HCT116 (cell line): Measurements from ENCODE around the gene ASAP2. TPM values are rescaled to one million over a fixed set of nuclear protein-coding genes. Genes with fewer than 3 reads are reported as not detected.

Source experiments
- ATAC-seq: fragments of 200-7000 bp; cut with Tn5 transposase; 2 replicates; pipeline ENCODE4 v1.9.1; 2020; ENCODE audit warnings: mild to moderate bottlenecking, moderate library complexity
- BruUV-seq: library from RNA; stranded (reverse); fragments of 400-500 nt; replicated peaks from 2 replicates; lab custom pipeline; 2021; lab: Mats Ljungman, UMichigan
- CTCF ChIA-PET: fragments of 300-600 bp; sonication (Branson Sonifier 250); formaldehyde crosslinking; loops from one replicate; lab custom pipeline; 2021; ENCODE audit warnings: antibody characterized with exemption; lab: Charles Lee
- POLR2A ChIA-PET: fragments of 300-600, 350-600 bp; sonication (Branson Sonifier 250); formaldehyde crosslinking; loops from one replicate; lab custom pipeline; 2021; ENCODE audit warnings: antibody characterized with exemption; lab: Charles Lee
- RAD21 ChIA-PET, 2 experiments: fragments of 300-600 bp; sonication (Branson Sonifier 250); formaldehyde crosslinking; loops; one replicate each; lab custom pipeline; 2023; ENCODE audit warnings: low total read pairs in 2 of 2; ENCODE audit not compliant: uncharacterized antibody in 2 of 2, unreplicated experiment in 2 of 2, low non-redundant PET in 1 of 2; lab: Charles Lee
- DNase-seq: peaks from one replicate; pipeline ENCODE4 v3.0.0-alpha.2; 2010; ENCODE audit warnings: low read depth, low spot score
- H2AFZ ChIP-seq: fragments of 200-600 bp; shearing (Covaris generic), sonication (generic); 2 replicates; pipeline ENCODE4 v1.6.1; 2017; ENCODE audit warnings: low read depth, mixed run types, mixed read lengths, antibody characterized with exemption, low read length; ENCODE audit not compliant: poor library complexity, severe bottlenecking
- H3K27ac ChIP-seq: 2 replicates; pipeline ENCODE4 v1.5.1; 2012; ENCODE audit warnings: low read depth, low read length
- H3K27me3 ChIP-seq: fragments of 200-600 bp; sonication (generic); 2 replicates; pipeline ENCODE4 v1.6.1; 2016; ENCODE audit warnings: mixed run types, low read length, mixed read lengths; ENCODE audit not compliant: insufficient read depth
- H3K36me3 ChIP-seq, 2 experiments: fragments of 200-500 bp in 1 of 2; fragments of 200-600 bp in 1 of 2; sonication (Bioruptor generic) in 1 of 2; sonication (generic) in 1 of 2; 2 replicates each; pipeline versions ENCODE4 v1.5.1 to v1.6.1; 2014 to 2016; ENCODE audit warnings: low read length in 2 of 2, inconsistent platforms in 1 of 2, mixed read lengths in 1 of 2, mixed run types in 1 of 2; ENCODE audit not compliant: insufficient read depth in 2 of 2, control insufficient read depth in 1 of 2
- H3K4me1 ChIP-seq, 2 experiments: fragments of 200-600 bp in 1 of 2; sonication (generic) in 1 of 2; 2 replicates each; pipeline versions ENCODE4 v1.5.1 to v1.6.1; 2012 to 2017; ENCODE audit warnings: low read length in 2 of 2, inconsistent platforms in 1 of 2, mild to moderate bottlenecking in 1 of 2, mixed read lengths in 1 of 2, mixed run types in 1 of 2, moderate library complexity in 1 of 2; ENCODE audit not compliant: insufficient read depth in 2 of 2, control insufficient read depth in 1 of 2
- H3K4me2 ChIP-seq: fragments of 200-600 bp; sonication (generic); 2 replicates; pipeline ENCODE4 v1.6.1; 2017; ENCODE audit warnings: mixed run types, low read length, mixed read lengths
- H3K4me3 ChIP-seq, 2 experiments: fragments of 200-600 bp in 1 of 2; sonication (generic) in 1 of 2; replicated peaks in 1 of 2; 2 replicates each; pipeline ENCODE4 v1.5.1; 2011 to 2016; ENCODE audit warnings: low read length in 2 of 2, control low read depth in 1 of 2, low read depth in 1 of 2, mild to moderate bottlenecking in 1 of 2, mixed read lengths in 1 of 2, mixed run types in 1 of 2
- H3K79me2 ChIP-seq: fragments of 200-600 bp; sonication (generic); 2 replicates; pipeline ENCODE4 v1.6.1; 2017; ENCODE audit warnings: mild to moderate bottlenecking, mixed run types, low read length, moderate library complexity, mixed read lengths; ENCODE audit not compliant: insufficient read depth
- H3K9ac ChIP-seq: fragments of 200-600 bp; sonication (generic); 2 replicates; pipeline ENCODE4 v1.6.1; 2016; ENCODE audit warnings: low read length, mixed read lengths
- H3K9me2 ChIP-seq: fragments of 200-600 bp; sonication (generic), shearing (Covaris generic); 2 replicates; pipeline ENCODE4 v1.6.1; 2017; ENCODE audit warnings: mixed run types, mild to moderate bottlenecking, moderate library complexity; ENCODE audit not compliant: insufficient read depth
- H3K9me3 ChIP-seq, 2 experiments: fragments of 200-500 bp in 1 of 2; fragments of 200-600 bp in 1 of 2; sonication (Bioruptor generic) in 1 of 2; sonication (generic) in 1 of 2; 2 replicates each; pipeline ENCODE4 v1.6.1; 2014 to 2017; ENCODE audit warnings: low read length in 2 of 2, mixed read lengths in 2 of 2, inconsistent platforms in 1 of 2, low read depth in 1 of 2, mild to moderate bottlenecking in 1 of 2, mixed run types in 1 of 2, moderate library complexity in 1 of 2; ENCODE audit not compliant: control insufficient read depth in 1 of 2, insufficient read depth in 1 of 2
- H4K20me1 ChIP-seq: fragments of 200-600 bp; sonication (generic), shearing (Covaris generic); 2 replicates; pipeline ENCODE4 v1.6.1; 2017; ENCODE audit warnings: mixed run types, mild to moderate bottlenecking, moderate library complexity; ENCODE audit not compliant: insufficient read depth
- CEBPB ChIP-seq: IDR thresholded peaks from 2 replicates; pipeline ENCODE4 v1.6.1; 2012; ENCODE audit warnings: low read depth
- EGR1 ChIP-seq: IDR thresholded peaks from 2 replicates; pipeline ENCODE4 v1.6.1; 2012; ENCODE audit warnings: low read depth
- ELF1 ChIP-seq: IDR thresholded peaks from 2 replicates; pipeline ENCODE4 v1.6.1; 2012; ENCODE audit warnings: low read depth, borderline replicate concordance
- EZH2 ChIP-seq: fragments of 200-600 bp; sonication (generic); IDR thresholded peaks from 2 replicates; pipeline ENCODE4 v1.6.1; 2017; ENCODE audit warnings: antibody characterized with exemption, mixed run types
- EZH2phosphoT487 ChIP-seq: fragments of 200-600 bp; IDR thresholded peaks from 2 replicates; pipeline ENCODE4 v1.6.1; 2018; ENCODE audit warnings: antibody characterized with exemption, borderline replicate concordance
- FOSL1 ChIP-seq: IDR thresholded peaks from 2 replicates; pipeline ENCODE4 v1.6.1; 2012; ENCODE audit warnings: low read depth
- JUND ChIP-seq: IDR thresholded peaks from 2 replicates; pipeline ENCODE4 v1.6.1; 2012
- MAX ChIP-seq: IDR thresholded peaks from 2 replicates; pipeline ENCODE4 v1.6.1; 2012
- POLR2A ChIP-seq: IDR thresholded peaks from 2 replicates; pipeline ENCODE4 v1.7.0; 2011; ENCODE audit warnings: borderline replicate concordance; ENCODE audit not compliant: insufficient read depth, insufficient read length; ENCODE audit errors: extremely low read depth
- RAD21 ChIP-seq: IDR thresholded peaks from 2 replicates; pipeline ENCODE4 v1.6.1; 2012; ENCODE audit warnings: low read depth, mild to moderate bottlenecking
- REST ChIP-seq: IDR thresholded peaks from 2 replicates; pipeline ENCODE4 v1.6.1; 2012; ENCODE audit warnings: low read depth
- SP1 ChIP-seq: IDR thresholded peaks from 2 replicates; pipeline ENCODE4 v1.6.1; 2012; ENCODE audit warnings: low read depth
- TCF7L2 ChIP-seq: IDR thresholded peaks from 2 replicates; pipeline ENCODE4 v1.7.0; 2011; ENCODE audit warnings: borderline replicate concordance, inconsistent platforms; ENCODE audit not compliant: insufficient read depth, insufficient read length; ENCODE audit errors: extremely low read depth
- YY1 ChIP-seq: IDR thresholded peaks from 2 replicates; pipeline ENCODE4 v1.6.1; 2011; ENCODE audit warnings: low read length, low read depth, moderate library complexity, mild to moderate bottlenecking; ENCODE audit not compliant: insufficient replicate concordance; ENCODE audit errors: extremely low read depth
- ZNF274 ChIP-seq: fragments of 200-500 bp; sonication (Bioruptor generic); IDR thresholded peaks from 2 replicates; pipeline ENCODE4 v1.6.1; 2014; ENCODE audit warnings: mild to moderate bottlenecking, low read depth, low read length, inconsistent platforms
- intact Hi-C: fragments of 100-400 bp; cut with micrococcal nuclease; formaldehyde crosslinking; loops from 2 replicates; pipeline ENCODE4 v1.10.0; 2022
- total RNA-seq: library from RNA; stranded (reverse); gene quantifications from one replicate; pipeline ENCODE4 v1.2.1, GENCODE V29; 2021; ENCODE audit not compliant: unreplicated experiment
- TF ChIP-seq, protein P1 (sequence below): IDR thresholded peaks from 2 replicates; pipeline ENCODE4 v1.6.1; 2011; ENCODE audit warnings: mild to moderate bottlenecking, low read length, moderate library complexity; ENCODE audit not compliant: insufficient replicate concordance; ENCODE audit errors: extremely low read depth

Gene ASAP2
- total RNA-seq, 1 experiment from 2014 or later: 16.5 TPM

- no peak overlapping the region for H3K4me3 ChIP-seq
These were observed 15.8 kb downstream of the ASAP2 start for GRCh38 chr2:9222239-9222892.

More at GRCh38 chr2:9222239-9222892, 15.8 kb downstream of the ASAP2 start:
- H3K36me3 ChIP-seq: no peaks in the 10 kb centered on the region
- TF ChIP-seq TCF7L2 (no peak), POLR2A (no peak), RAD21 (no peak), YY1 (no peak), CEBPB (no peak), EZH2 (no peak), ZNF274 (no peak), REST (no peak), EGR1 (no peak), JUND (no peak), FOSL1 (no peak), EZH2phosphoT487 (no peak), ELF1 (no peak), SP1 (no peak), MAX (no peak)
- TF ChIP-seq, protein P1, sequence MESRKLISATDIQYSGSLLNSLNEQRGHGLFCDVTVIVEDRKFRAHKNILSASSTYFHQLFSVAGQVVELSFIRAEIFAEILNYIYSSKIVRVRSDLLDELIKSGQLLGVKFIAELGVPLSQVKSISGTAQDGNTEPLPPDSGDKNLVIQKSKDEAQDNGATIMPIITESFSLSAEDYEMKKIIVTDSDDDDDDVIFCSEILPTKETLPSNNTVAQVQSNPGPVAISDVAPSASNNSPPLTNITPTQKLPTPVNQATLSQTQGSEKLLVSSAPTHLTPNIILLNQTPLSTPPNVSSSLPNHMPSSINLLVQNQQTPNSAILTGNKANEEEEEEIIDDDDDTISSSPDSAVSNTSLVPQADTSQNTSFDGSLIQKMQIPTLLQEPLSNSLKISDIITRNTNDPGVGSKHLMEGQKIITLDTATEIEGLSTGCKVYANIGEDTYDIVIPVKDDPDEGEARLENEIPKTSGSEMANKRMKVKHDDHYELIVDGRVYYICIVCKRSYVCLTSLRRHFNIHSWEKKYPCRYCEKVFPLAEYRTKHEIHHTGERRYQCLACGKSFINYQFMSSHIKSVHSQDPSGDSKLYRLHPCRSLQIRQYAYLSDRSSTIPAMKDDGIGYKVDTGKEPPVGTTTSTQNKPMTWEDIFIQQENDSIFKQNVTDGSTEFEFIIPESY: no peak
- TF ChIP-seq, all 23 proteins: peak for 0
- H3K27me3 ChIP-seq: no peaks in the 10 kb centered on the region
- ATAC-seq: no peak
- H3K79me2 ChIP-seq: peaks cover 39% of the 10 kb centered on the region
- no peak overlapping the region for H2AFZ ChIP-seq
- H3K9ac ChIP-seq: no peak overlapping the region
- no peak overlapping the region for H3K4me2 ChIP-seq
- no peaks in the 10 kb centered on the region; the same call in 1 of the 2 replicates for H4K20me1 ChIP-seq
- no peak overlapping the region for H3K27ac ChIP-seq
- CTCF ChIA-PET: interaction anchor here (0.6 kb wide), 1 partner anchor 27 kb away, joined by 3 read pairs; no protein-coding TSS in a partner anchor
- no peaks in the 10 kb centered on the region for H3K9me3 ChIP-seq
- no peak for DNase-seq
- intact Hi-C loops: no loop called here
- no peaks in the 10 kb centered on the region for H3K9me2 ChIP-seq
- BruUV-seq: no TSS peak
- peaks cover 0 to 2% of the 10 kb centered on the region in 2 experiments; a peak in 1 of 4 replicates for H3K4me1 ChIP-seq
- RAD21 ChIA-PET: no interaction called here
- POLR2A ChIA-PET: interaction anchor here (4.6 kb wide), 1 partner anchor 12 kb away, joined by 19 read pairs; no protein-coding TSS in a partner anchor
